K562 (cell line): Measurements from ENCODE around the gene TMEM245. TPM values are rescaled to one million over a fixed set of nuclear protein-coding genes. Genes with fewer than 3 reads are reported as not detected.

ENCODE experiments used
- ATAC-seq: fragments of 200-7000 bp; cut with Tn5 transposase; 3 replicates; pipeline ENCODE4 v1.9.1; 2020; ENCODE audit warnings: moderate library complexity
- BruUV-seq: library from RNA; stranded (reverse); fragments of 400-500 nt; replicated peaks from 2 replicates; lab custom pipeline; 2021; lab: Mats Ljungman, UMichigan
- CTCF ChIA-PET: fragments of 300-600 bp; formaldehyde crosslinking; extraction: SDS; loops from one replicate; lab custom pipeline; 2021; ENCODE audit warnings: low intra/inter-chr PET ratio; lab: Yijun Ruan, JAX
- POLR2A ChIA-PET: fragments of 300-600, 350-650 bp; sonication (Branson Sonifier 250); formaldehyde crosslinking; extraction: SDS; loops from one replicate; lab custom pipeline; 2021; ENCODE audit warnings: antibody characterized with exemption, inconsistent platforms; lab: Yijun Ruan, JAX
- DNase-seq, 4 experiments: peaks; one replicate each; pipeline versions ENCODE4 v3.0.0 to v3.0.0-alpha.2; 2011 to 2018; ENCODE audit warnings: low spot score in 3 of 4, mixed read lengths in 3 of 4; ENCODE audit errors: extremely low read depth in 1 of 4
- FAIRE-seq: peaks from 2 replicates; lab custom pipeline; 2011; peaks lifted over from hg19 to GRCh38; lab: Jason Lieb, UNC
- H2AFZ ChIP-seq: 2 replicates; pipeline ENCODE4 v1.6.0; 2011; ENCODE audit warnings: low read depth, low read length, control low read depth, inconsistent platforms
- H3K27ac ChIP-seq: fragments of 200-600 bp; 3 replicates; pipeline ENCODE4 v1.8.0; 2011; ENCODE audit warnings: low read depth, mild to moderate bottlenecking, control low read depth, inconsistent platforms, low read length, moderate library complexity, mixed read lengths; ENCODE audit errors: extremely low read depth
- H3K27me3 ChIP-seq, 2 experiments: fragments of 300-600 bp in 1 of 2; 2 replicates in 1 of 2; 3 replicates in 1 of 2; pipeline versions ENCODE4 v1.6.0 to v1.8.0; 2011; ENCODE audit warnings: inconsistent platforms in 2 of 2, low read length in 2 of 2, mild to moderate bottlenecking in 1 of 2, mixed read lengths in 1 of 2, moderate library complexity in 1 of 2; ENCODE audit not compliant: control insufficient read depth in 2 of 2, insufficient read depth in 2 of 2
- H3K36me3 ChIP-seq: fragments of 300-600 bp; 3 replicates; pipeline ENCODE4 v1.8.0; 2011; ENCODE audit warnings: mild to moderate bottlenecking, low read length, inconsistent platforms; ENCODE audit not compliant: control insufficient read depth, insufficient read depth
- H3K4me1 ChIP-seq, 2 experiments: fragments of 200-600 bp in 1 of 2; replicated peaks in 1 of 2; 2 replicates in 1 of 2; 3 replicates in 1 of 2; pipeline versions ENCODE4 v1.5.1 to v1.8.0; 2011; ENCODE audit warnings: inconsistent platforms in 2 of 2, low read length in 2 of 2, mild to moderate bottlenecking in 1 of 2, mixed read lengths in 1 of 2, moderate library complexity in 1 of 2; ENCODE audit not compliant: control insufficient read depth in 2 of 2, insufficient read depth in 2 of 2
- H3K4me2 ChIP-seq: 2 replicates; pipeline ENCODE4 v1.6.1; 2011; ENCODE audit warnings: low read length, control low read depth, inconsistent platforms, mixed read lengths; ENCODE audit not compliant: insufficient read depth
- H3K4me3 ChIP-seq: fragments of 200-600 bp; sonication (generic), shearing (Covaris generic); 2 replicates; pipeline ENCODE4 v1.5.1; 2016; ENCODE audit warnings: control low read depth, inconsistent platforms
- H3K79me2 ChIP-seq: fragments of 200-600 bp; 3 replicates; pipeline ENCODE4 v1.8.0; 2011; ENCODE audit warnings: low read length, inconsistent platforms; ENCODE audit not compliant: control insufficient read depth, insufficient read depth
- H3K9ac ChIP-seq, 2 experiments: 2 replicates each; pipeline versions ENCODE4 v1.6.0 to v1.6.1; 2011; ENCODE audit warnings: low read depth in 2 of 2, low read length in 2 of 2, control low read depth in 1 of 2, inconsistent platforms in 1 of 2, mild to moderate bottlenecking in 1 of 2, mixed read lengths in 1 of 2; ENCODE audit not compliant: insufficient read depth in 1 of 2
- H3K9me1 ChIP-seq: one replicate; pipeline ENCODE4 v1.6.0; 2011; ENCODE audit warnings: inconsistent platforms, mild to moderate bottlenecking, low read length, moderate library complexity; ENCODE audit not compliant: control insufficient read depth, insufficient read depth
- H3K9me3 ChIP-seq: replicated peaks from 2 replicates; pipeline ENCODE4 v1.5.1; 2011; ENCODE audit warnings: low read depth, low read length, inconsistent platforms; ENCODE audit not compliant: control insufficient read depth, insufficient read depth
- H4K20me1 ChIP-seq: replicated peaks from 2 replicates; pipeline ENCODE4 v1.6.1; 2011; ENCODE audit warnings: low read length, inconsistent platforms, mixed read lengths; ENCODE audit not compliant: control insufficient read depth, insufficient read depth
- CTBP1 ChIP-seq: fragments of 450-650 bp; IDR thresholded peaks from 2 replicates; pipeline ENCODE4 v1.6.1; 2016; ENCODE audit warnings: borderline replicate concordance
- NFIX ChIP-seq: fragments of 250-450 bp; sonication (Bioruptor Pico); IDR thresholded peaks from 2 replicates; pipeline ENCODE4 v1.4.0; 2020; ENCODE audit warnings: low read depth, mild to moderate bottlenecking, moderate library complexity
- SOX6 ChIP-seq: fragments of 450-650 bp; IDR thresholded peaks from 2 replicates; pipeline ENCODE4 v1.6.1; 2014; ENCODE audit warnings: mild to moderate bottlenecking
- TAF15 ChIP-seq: fragments of 200-400 bp; formaldehyde crosslinking; IDR thresholded peaks from 2 replicates; pipeline ENCODE4 v1.6.1; 2017; ENCODE audit warnings: mild to moderate bottlenecking, low read depth, low read length, moderate library complexity
- whole genome bisulfite sequencing: fragments of 100-300 bp; shearing (Covaris generic); methylation state at CpG from one replicate; pipeline ENCODE4 v1.1.6; 2016; ENCODE audit warnings: low coverage, mixed read lengths; ENCODE audit not compliant: insufficient coverage; ENCODE audit errors: missing lambda C conversion rate; 5-methylcytosine and 5-hydroxymethylcytosine counted together
- in situ Hi-C: fragments of 300-500 bp; cut with MboI; formaldehyde crosslinking; loops from 4 replicates; pipeline ENCODE4 v1.15.0; 2018; ENCODE audit warnings: inconsistent platforms, mixed read lengths
- intact Hi-C: fragments of 100-400 bp; cut with micrococcal nuclease; formaldehyde crosslinking; loops from 2 replicates; pipeline ENCODE4 v1.14.2; 2022
- polyA plus RNA-seq, 8 experiments: library from polyadenylated mRNA; depleted of rRNA in 4 of 8; stranded (reverse) in 5 of 8; unstranded in 3 of 8; fragments of >200 nt; fragmentation: Nextera tagmentation in 2 of 8; fragmentation: Illumina TruSeq in 1 of 8; extraction: Ambion mirVana in 2 of 8; extraction: Trizol in 1 of 8; gene quantifications; 2 replicates each; pipeline versions ENCODE4 v1.2.1 to v1.2.3, GENCODE V29; 2011 to 2014; ENCODE audit warnings: inconsistent platforms in 1 of 8, missing spikeins in 1 of 8
- total RNA-seq, 7 experiments: library from RNA; depleted of rRNA in 6 of 7; stranded (reverse); fragments of >200 nt in 6 of 7; fragmentation: Illumina TruSeq in 2 of 7; extraction: Trizol in 2 of 7; gene quantifications; 2 replicates each; pipeline versions ENCODE4 v1.2.1 to v1.2.3, GENCODE V29; 2011 to 2021; ENCODE audit warnings: low replicate concordance in 1 of 7

The TMEM245 gene
- total and polyA plus RNA-seq, 9 of the 15 experiments (the other 6 are each of a cell fraction or from before 2014, with no cell fraction given), result 8.5 to 43.2 (median 24.3) TPM

- Histone ChIP-seq H2AFZ (peak overlapping the region; percentile 88), H3K9me1 (no peaks in the 10 kb centered on the region), H4K20me1 (no peaks in the 10 kb centered on the region; the same call in 1 of the 2 replicates), H3K9ac (peak overlapping the region in 1 of 2 experiments; percentile 56; a peak in 2 of 4 replicates), H3K4me1 (peaks cover 28 to 40% of the 10 kb centered on the region in 2 experiments), H3K27ac (peak overlapping the region; percentile 87; the same call in 1 of the 3 replicates), H3K9me3 (no peaks in the 10 kb centered on the region), H3K36me3 (no peaks in the 10 kb centered on the region), H3K27me3 (no peaks in the 10 kb centered on the region), H3K4me3 (no peak overlapping the region), H3K79me2 (peaks cover 9% of the 10 kb centered on the region), H3K4me2 (peak overlapping the region; percentile 69; the same call in 1 of the 2 replicates)
- POLR2A ChIA-PET, result interaction anchor here (0.6 to 2.4 kb wide), 3 partner anchors 13 to 90 kb away, joined by 3 to 7 read pairs (median 3); no protein-coding TSS in a partner anchor
- BruUV-seq, result no TSS peak
- CTCF ChIA-PET, result no interaction called here
- ATAC-seq, result no peak
- WGBS, result 29% methylated on average over 2 of the region's 2 CpGs
- intact Hi-C loops, result loop anchor here (1.0 kb wide), 1 partner anchor 8 kb away; no protein-coding TSS in a partner anchor
- FAIRE-seq, result no peak
- no peak for DNase-seq
- TF ChIP-seq SOX6 (0 out of 2 replicates have a peak, but pooled peaks have one; percentile 30), CTBP1 (no peak), TAF15 (no peak), NFIX (CRISPR knock-in tag) (no peak)
- TF ChIP-seq, all 486 proteins: peak for 1
- in situ Hi-C loops, result no loop called here
These were observed 4.4 kb upstream of the TMEM245 start for GRCh38 chr9:109124121-109124520.
